ENCODE results near the gene CDC73. TPM values are rescaled to one million over a fixed set of nuclear protein-coding genes. Genes with fewer than 3 reads are reported as not detected.
"Not testable (repeated sequence)": the region's sequence is repeated elsewhere in the genome, so short reads cannot be mapped to it uniquely, and the experiment has no call there.

The CDC73 gene
- total RNA-seq, 1 donor from 2014 or later = 12.9 TPM

DNA sequence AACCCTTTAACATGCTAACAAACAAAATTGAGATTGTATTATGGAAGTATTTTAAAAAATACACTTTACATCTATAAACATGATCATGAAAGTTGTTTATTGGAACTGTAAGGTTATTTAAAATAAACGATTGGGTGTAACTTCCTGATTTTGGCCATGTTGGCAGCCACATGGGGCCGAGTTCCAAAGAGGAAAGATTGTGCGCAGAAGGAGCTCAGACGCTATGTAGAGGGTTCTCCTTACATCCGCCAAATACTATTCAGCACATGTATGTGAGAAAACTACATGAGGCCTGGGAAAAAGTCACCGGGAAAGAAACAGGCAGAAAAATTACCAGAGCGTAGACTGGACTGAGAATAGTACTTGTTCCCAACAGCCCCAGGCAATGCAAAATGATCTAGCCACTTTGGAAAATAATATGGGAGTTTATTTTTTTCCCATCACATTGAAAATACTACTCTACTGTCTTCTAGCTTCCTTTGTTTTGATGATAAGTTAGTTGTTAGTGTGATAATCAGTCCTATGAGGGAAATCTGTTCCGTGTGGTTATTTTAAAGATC, 100.3 kb downstream of the CDC73 start:
- DNase-seq (ENCODE audit: low read depth in 2 of 2) = peak in 1 of 2 donors; percentile 24

DNA sequence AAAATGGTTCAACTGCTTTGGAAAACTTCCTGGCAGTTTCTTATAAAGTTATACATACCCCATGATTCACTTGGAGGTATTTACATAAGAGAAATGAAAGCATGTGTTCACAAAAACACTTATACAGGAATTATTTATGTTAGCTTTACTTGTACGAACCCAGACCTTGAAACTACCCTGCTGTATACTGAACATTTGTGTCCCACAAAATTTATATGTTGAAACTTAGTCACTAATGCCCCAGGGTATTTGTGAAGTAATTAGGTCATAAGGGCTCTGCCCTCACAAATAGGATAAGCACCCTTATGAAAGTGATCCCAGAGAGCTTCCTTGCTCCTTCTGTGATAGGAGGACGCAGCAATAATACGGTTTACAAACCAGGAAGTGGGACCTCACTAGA, 107.3 kb downstream of the CDC73 start:
- no peak for DNase-seq (ENCODE audit: low read depth in 2 of 2)

DNA sequence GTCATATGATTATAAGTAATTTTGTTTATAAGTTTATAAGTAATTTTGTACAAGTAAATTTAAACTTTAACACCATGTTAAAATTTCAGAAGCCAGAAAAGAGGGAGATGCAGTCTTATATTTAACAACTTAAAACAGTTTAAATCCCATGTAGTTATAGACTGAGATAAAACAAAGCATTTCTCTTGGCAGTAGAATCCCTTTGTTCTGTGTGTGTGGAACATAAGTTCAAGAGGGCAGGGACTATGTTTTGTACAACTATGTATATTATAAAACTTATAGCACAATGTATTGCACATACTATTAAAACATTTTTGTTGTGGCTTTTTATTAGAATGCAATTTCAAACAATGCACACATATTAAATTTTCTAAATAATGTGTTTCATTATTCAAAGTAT, 109.3 kb downstream of the CDC73 start:
- peak in 1 of 2 donors; percentile 76 for DNase-seq (ENCODE audit: low read depth in 2 of 2)

DNA sequence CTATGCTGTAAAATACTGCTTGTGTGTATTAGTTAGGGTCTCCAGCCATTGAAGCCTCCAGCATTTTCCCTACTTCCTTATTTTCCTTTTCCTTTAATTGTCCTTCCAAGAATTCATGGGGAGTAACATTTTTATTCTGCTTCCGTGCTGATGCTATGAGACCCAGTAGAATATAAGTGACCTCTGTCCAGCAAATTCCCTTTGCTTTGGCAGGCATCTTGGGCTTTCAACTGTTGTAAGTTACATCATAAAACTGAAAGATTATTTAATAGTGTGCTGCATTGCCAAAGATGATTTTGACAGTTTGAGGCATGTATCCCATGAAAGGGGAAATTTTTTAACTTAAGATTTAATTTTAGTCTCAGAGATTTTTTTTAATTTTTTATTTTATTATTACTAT, 112.7 kb downstream of the CDC73 start:
- DNase-seq (ENCODE audit: low read depth in 2 of 2) = no peak

DNA sequence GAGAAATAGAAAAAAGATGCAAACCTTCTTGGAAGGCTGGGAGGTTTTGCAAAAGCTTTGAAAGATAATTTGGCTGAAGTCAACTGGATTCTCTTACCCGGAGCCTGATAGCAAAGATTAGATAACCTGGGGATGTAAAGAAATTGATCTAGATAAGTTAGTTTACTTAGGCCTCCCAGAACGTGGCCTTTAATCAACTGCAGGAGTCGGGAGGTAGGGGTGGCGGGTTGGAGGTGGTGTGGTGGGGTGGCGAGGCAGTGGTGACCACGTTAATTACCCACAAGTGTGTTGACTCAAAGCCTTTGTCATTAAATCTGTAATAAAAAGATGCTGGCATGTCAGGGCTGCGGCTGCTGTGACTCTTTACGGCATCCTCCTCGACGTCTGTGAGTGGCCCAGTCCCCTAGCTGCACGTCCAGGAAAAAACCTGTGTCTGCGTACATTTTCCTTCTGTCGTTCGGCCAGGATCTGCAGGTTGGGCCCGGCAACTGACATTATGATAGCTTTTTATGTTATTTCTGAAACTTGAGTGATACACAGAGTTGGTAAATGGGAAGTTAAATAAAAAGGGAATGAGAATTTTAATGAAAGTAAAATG, 115.6 kb downstream of the CDC73 start:
- DNase-seq (ENCODE audit: low read depth in 2 of 2) = no peak

DNA sequence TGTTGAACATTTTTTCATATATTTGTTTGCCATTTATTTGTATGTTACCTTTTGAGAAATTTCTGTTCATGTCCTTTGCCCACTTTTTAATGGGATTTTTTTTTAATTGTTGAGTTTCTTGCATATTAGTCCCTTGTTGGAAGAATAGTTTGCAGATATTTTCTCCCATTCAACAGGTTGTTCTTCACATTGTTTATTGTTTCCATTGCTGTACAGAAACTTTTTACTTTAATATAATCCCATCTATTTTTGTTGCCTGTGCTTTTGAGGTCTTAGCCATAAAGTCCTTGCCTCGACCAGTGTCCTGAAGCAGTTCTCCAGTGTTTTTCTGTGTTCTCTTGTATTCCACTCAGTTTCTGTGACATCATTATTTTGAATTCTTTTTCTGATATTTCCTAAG, 118.8 kb downstream of the CDC73 start:
- DNase-seq (ENCODE audit: low read depth in 2 of 2) = no peak

DNA sequence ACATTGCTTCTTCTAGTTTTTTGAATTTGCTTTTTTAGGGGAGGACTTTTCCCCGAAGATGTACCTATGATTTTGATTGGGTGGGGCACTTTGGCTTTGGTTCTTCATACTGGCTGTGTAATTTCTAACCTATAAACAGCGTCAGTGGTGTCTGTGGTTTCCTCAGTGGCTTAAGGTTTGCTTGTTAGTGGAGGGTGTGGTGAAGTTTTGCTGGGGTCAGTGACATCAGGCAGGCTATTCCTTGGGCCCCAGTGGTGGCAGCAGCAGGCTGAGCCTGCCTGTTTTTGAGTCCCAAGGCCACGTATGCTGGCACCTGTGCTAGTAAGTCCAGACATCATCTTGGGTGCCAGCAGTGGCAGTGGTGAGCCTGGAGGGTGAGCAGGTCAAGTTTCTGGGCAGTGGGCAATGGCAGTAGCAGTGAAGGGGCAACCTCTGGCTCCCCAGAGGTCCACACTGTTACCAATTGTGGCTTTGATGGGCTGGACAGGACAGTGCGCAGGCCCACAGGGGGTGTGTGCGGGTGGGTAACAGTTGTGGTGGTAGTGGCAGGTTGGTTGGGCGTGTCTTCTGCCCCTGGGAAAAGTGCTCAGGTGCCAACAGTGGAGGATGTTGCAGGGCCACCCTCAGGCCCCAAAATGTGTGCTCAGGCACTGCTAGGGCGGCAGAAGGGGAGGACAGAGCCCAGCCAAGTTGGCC, 119.4 kb downstream of the CDC73 start:
- no peak for DNase-seq (ENCODE audit: low read depth in 2 of 2)

DNA sequence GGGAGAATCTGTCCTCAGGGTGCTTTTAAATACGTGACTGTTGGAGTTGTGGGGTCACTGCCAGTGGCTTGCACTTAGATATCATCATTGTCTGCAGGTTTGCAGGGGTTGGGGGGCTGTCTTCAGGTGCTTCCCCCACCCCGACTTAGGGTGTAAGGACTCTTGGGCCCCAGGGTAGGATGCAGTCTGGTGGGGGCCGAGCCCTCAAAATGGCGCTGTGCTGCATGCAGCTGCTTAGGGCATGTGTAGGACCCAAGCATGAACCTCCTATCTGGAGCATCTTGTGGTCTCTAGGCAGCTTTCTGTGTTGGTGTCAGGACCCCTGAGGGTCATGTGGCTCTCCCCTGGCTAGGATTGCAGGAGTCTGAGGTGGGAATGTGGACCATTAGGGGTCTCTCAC, 120.2 kb downstream of the CDC73 start:
- no peak for DNase-seq (ENCODE audit: low read depth in 2 of 2)

DNA sequence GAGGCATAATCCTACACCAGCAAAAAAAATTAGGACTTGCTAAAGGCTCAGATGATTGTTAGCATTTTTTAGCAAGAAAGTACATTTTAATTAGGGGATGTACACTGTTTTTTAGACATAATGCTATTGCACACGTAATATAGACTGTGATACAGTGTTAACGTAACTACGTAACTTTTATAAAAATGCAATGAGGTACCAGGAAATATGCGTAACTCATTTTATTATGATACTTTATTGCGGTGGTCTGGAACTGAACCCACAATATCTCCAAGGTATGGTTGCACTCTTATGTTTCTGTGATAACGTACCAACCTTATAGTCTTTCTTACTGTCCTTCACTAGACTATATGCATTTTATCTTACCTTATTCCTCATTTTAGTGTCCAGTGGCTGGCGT, 127.4 kb downstream of the CDC73 start:
- no peak for DNase-seq (ENCODE audit: low read depth in 2 of 2)

DNA sequence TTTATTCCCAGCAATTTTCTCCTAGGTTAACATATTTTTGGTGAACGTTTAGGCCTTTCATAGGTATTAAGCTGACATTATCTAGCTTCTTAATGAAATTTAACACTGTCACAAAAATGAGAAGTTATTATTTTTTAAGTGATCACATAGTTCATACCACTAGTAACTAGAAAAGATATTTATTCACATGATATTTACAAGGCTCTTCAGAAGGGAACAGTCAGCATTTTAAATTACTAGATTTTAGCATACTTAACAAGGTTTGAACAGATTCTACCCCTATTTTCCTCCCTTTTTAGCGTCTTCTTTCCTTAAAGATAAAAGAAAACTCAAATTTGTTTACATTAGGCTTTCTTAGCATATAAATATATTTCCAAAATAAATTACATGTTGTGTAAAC, 130.1 kb downstream of the CDC73 start:
- DNase-seq (ENCODE audit: low read depth in 2 of 2) = no peak

DNA sequence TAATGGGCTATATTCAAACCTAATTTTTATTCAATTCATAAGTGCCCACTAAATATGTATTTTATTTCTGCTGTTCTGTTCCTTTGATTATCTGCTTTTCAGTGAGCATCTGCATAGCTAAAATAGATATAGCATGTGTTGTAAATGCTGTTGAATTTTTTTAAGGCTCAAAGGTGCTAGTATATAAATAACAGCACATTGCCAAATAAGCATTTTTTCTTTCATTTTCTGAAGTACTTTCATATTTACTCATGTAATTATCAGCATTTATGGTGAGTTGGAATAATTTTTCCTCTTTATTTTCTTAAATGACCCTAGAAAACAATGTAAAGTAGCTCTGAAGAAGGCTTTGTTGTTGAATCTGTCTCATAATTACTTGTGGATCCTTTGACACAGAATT, 134.2 kb downstream of the CDC73 start:
- DNase-seq (ENCODE audit: low read depth in 2 of 2) = no peak

DNA sequence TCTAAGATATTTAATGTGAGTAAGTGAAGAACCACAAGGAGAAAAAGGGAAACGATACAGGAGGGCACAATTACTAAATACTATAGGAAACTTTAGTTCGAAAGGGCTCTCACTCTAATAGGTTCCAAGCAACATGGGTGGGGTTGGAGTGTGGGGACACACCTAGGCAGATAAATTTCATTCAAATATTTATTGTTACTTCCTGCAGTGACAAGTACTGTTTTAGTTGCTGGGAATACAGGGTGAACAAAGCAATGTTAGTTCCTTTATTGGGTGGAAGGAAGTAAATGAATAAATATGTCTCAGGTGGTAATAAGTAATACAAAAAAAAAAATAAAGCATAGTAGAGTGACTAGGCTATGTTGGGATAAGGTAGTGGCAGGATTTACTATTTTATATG, 137.8 kb downstream of the CDC73 start:
- no peak for DNase-seq (ENCODE audit: low read depth in 2 of 2)

DNA sequence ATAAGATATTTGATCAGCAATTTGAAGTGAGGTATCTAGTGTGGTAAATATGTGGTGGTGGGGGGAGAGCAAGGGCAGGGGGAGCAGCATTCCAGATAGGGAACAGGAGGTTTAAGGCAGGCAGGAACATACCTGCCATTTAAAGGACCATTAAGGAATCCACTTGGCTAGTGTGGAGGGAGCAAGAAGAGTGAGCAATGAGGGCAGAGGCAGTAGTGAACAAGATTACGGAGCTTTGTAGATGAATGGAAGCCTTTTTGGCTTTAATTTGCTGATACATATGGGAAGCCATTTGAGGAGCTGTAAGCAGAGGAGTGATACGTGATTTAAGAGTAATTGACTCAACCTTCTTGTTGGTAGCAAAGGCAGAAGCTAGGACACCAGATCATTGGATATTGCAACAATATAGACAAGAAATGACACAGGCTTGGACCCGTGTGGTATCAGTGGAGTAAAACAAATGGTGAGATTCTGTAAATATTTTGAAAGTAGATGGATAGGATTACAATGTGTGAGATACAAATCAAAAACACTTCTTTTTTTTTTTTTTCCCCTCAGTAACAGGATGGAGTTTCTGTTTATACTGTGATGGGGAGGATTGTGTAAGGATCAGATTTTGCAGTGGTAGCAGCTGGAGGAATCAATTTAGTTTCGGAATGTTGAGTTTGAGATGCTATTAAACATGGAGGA, 138.4 kb downstream of the CDC73 start:
- no peak for DNase-seq (ENCODE audit: low read depth in 2 of 2)

DNA sequence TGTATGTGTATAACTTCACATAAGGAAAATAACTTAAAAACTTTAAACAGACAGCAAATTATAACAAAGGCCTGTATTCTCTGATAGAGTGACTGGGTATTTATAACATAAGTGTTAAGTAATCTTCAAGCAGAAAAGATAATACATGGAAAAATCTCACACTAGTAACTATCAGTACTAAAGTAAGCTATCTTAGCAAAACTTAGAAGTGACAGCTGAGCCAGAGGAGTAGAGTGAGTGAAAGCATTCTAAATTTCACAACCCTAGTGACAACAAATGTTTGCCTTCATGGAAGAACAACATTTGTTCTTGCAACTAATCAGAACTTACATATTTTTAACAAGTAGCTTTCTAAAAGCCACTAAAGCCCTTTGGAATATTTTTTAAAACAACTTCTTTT, 139.1 kb downstream of the CDC73 start:
- DNase-seq (ENCODE audit: low read depth in 2 of 2) = no peak

DNA sequence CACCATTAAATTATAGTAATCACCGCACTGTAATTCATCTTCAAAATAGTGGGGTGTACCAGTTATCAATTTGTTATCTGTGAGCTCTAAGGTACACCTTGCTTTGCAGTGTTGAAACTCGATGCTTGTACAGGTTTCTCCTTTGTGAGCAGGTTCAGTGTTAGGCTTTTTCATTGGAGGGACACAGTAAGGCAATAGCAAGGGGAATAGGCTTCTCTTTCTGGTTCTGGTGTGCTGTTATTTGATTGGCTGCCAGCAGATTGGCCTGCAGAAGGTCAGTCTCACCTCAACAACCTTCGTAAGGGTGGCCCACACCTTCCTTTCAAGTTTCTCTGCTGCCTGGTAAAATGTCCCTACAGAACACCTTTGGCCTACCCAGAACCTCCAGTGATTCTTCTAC, 140.8 kb downstream of the CDC73 start:
- DNase-seq (ENCODE audit: low read depth in 2 of 2) = no peak

DNA sequence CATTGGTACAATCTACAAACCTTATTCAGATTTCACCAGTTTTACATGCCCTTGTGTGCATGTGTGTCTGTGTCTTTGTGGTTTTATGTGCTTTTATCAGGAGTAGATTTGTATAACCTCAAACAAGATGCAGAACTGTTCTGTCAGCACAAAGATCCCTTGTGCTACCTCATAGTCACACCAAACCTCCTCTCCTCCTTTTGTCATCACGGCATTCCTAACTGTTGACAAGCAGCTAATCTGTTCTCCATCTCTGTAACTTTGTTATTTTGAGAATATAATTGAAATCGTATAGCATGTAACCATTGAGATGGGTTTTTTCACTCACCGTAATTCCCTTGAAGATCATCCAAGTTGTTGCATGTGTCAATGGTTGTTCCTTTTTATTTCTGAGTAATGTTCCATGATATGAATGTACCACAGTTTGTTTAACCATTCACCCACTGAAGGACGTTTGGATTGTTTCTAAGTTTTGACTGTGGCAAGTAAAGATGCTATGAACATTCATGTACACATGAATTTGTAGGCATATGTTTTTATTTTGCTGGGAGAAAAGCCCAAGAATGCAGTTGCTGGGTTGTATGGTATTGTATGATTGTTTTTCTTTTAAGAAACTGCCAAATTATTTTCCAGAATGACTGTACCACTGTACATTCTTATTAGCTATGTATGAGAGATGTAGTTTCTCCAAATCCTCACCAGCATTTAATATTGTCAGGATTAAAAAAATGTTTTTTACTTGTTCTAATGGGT, 142.7 kb downstream of the CDC73 start:
- DNase-seq (ENCODE audit: low read depth in 2 of 2) = no peak

DNA sequence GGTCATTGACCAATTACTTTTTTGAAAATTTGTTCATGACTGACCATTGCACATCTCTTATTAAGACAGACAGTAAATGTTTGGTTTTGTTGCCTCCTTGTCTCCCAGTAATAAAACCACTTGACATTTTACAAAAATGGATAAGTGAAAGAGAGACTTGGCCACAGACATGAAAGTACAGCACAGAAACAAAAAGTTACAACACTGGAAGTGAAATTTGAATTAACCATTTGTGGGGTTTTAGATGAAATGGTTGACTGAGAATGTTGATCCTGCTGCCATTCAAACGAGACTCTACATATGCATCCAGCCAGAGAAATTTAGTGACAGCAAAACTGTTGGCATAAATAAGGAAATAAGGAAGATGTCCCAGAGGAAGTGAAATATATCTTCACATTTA, 143.9 kb downstream of the CDC73 start:
- DNase-seq (ENCODE audit: low read depth in 2 of 2) = no peak

DNA sequence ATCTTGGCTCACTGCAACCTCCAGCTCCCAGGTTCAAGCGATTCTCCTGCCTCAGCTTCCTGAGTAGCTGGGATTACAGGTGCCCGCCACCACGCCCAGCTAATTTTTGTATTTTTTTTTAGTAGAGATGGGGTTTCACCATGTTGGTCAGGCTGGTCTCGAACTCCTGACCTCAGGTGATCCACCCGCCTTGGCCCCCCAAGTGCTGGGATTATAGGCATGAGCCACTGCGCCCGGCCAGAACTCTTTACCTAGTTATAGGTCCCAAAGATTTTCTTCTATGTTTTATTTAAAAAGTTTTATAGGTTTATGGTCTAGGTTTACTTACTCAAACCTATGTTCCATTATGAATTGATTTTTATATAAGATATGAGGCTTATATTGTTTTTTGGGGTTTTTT, 145.0 kb downstream of the CDC73 start:
- not testable (repeated sequence) for DNase-seq (ENCODE audit: low read depth in 2 of 2)

DNA sequence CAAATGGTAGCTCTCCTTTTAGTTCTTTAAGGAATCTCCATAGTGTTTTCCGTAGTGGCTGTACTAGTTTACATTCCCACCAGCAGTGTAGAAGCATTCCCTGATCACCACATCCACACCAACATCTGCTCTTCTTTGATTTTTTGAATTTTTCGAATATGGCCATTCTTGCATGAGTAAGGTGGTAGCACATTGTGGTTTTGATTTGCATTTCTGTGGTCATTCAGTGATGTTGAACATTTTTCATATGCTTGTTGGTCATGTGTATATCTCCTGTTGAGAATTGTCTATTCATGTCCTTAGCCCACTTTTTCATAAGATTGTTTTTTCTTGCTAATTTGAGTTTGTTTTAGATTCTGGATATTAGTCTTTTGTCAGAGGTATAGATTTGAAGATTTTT, 149.2 kb downstream of the CDC73 start:
- no peak for DNase-seq (ENCODE audit: low read depth in 2 of 2)

DNA sequence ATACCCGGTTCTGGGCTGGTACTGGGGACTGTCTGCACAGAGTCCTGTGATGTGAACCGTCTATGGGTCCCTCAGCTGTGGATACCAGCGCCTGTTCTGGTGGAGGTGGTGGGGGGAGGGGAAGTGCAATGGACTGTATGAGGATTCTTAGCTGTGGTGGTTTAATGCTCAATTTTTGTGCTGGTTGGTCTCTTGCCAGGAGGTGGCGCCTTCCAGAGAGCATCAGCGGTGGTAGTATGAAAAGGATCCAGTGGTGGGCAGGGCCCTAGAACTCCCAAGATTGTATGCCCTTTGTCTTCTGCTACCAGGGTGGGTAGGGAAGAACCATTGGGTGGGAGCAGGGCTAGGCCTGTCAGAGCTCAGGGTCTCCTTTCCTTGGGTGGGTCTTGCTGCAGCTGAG, 153.9 kb downstream of the CDC73 start:
- DNase-seq (ENCODE audit: low read depth in 2 of 2) = no peak

DNA sequence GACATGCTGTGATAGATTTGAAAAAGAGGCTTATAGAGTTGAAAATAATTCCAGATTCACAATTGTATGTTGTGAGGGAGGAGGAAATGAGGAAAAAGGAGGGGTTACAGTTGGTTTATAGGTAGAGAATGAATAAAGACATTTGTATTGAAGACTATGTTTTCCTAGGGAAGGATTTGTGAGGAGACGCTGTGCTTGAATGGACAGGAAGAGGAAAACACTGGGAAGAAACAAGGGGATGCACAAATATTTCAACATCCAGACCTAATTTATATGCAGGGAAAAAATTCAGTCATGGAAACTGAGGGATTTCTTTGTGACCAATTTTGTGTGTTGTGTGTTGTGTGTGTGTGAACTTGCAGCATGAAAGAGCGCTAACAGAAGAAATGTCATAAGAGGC, 157.1 kb downstream of the CDC73 start:
- DNase-seq (ENCODE audit: low read depth in 2 of 2) = no peak

DNA sequence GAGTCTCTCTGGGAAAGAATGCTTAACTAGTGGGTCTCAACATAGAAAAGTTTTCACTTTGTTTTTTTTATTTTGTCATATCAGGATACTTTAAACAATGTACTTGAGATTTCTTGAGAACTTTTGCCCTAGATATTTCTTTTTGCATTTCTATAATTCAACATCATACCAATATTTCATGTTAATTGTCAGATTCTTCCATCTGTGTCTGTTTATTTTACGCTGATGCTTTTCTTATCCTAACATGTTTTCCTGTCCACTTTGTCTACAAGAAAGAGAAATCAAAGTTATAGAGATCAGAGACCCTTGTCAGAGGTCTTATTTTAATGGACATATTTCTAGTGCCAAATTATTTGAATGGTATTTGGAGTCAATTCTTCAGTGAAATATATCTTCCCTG, 160.1 kb downstream of the CDC73 start:
- no peak for DNase-seq (ENCODE audit: low read depth in 2 of 2)
